Measurements from ENCODE around the gene SYT17.
A peak's percentile ranks its signal among the peaks of the same experiment; 100 is the strongest.

GRCh38 chr16:19167710-19168370, at the start of gene SYT17:
- TF ChIP-seq CTCF (IDR thresholded peaks at IDR 0.05) (peak; percentile 70 to 98 (median 94)), POLR2AphosphoS5 (IDR thresholded peaks at IDR 0.05) (peak; percentile 11 to 57), POLR2A (IDR thresholded peaks at IDR 0.05) (peak in 1 of 4 donors; percentile 29), EP300 (IDR thresholded peaks at IDR 0.05) (no peak)
